Measurements from ENCODE around the gene ARID3B.

GRCh38 chr15:74547616-74548015, 6.6 kb downstream of the ARID3B start:
- no peak for TF ChIP-seq MAX (IDR thresholded peaks at IDR 0.05; ENCODE audit: low read depth)
- TF ChIP-seq, protein P1, sequence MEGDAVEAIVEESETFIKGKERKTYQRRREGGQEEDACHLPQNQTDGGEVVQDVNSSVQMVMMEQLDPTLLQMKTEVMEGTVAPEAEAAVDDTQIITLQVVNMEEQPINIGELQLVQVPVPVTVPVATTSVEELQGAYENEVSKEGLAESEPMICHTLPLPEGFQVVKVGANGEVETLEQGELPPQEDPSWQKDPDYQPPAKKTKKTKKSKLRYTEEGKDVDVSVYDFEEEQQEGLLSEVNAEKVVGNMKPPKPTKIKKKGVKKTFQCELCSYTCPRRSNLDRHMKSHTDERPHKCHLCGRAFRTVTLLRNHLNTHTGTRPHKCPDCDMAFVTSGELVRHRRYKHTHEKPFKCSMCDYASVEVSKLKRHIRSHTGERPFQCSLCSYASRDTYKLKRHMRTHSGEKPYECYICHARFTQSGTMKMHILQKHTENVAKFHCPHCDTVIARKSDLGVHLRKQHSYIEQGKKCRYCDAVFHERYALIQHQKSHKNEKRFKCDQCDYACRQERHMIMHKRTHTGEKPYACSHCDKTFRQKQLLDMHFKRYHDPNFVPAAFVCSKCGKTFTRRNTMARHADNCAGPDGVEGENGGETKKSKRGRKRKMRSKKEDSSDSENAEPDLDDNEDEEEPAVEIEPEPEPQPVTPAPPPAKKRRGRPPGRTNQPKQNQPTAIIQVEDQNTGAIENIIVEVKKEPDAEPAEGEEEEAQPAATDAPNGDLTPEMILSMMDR (IDR thresholded peaks at IDR 0.05): no peak
- TF ChIP-seq FOXJ3 (CRISPR knock-in tag; IDR thresholded peaks at IDR 0.05): no peak
- TF ChIP-seq TCF12 (IDR thresholded peaks at IDR 0.05): no peak

All from SK-N-SH (cell line).